ENCODE data around the gene CELF2. TPM values are rescaled to one million over a fixed set of nuclear protein-coding genes. Genes with fewer than 3 reads are reported as not detected.

Gene CELF2
- total RNA-seq, 1 donor from 2014 or later: 193 TPM

DNA sequence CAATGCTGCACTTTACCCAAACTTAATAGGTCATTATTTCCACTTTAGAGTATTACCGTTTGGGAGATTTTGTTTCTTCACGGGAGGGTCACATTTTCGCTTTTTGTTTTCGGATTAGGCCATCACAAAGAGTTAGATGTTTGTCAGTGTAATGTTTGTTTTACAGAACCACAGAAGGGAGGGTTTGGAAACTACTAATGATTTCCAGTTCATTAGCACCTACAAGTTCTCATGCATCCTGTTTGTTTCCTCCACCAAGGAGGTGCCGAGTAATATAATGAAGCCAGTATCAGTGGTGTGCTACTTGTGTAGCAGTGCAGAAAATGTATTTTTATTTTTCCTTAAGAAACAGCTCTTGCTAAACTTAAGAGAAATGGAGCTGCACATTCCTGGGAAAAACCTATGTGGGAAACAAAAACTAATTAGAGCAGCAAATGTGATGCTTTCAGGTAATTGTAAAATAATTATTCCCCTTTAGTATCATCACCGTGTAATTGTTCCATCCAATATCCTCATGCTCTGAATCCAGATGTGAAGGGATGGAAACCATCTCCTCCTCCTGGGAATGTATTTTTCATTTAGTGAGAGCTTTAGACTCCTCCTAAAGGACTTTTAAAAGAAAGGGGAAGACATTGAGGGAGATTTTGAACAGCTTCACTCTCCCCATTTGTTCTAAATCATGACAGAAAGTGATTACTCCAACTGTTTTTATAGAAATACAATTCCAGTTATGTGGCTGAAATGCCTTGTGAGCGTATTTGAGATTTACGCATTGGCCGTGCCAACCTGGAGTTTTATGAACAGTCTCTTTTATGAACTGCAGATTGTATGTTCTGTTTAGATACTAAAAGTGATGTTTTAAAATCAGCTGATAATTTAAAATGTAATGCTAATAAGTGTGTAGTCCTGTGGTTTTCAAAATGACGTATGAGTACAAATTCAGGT is 5.6 kb downstream of the CELF2 start:
- DNase-seq: no peak

DNA sequence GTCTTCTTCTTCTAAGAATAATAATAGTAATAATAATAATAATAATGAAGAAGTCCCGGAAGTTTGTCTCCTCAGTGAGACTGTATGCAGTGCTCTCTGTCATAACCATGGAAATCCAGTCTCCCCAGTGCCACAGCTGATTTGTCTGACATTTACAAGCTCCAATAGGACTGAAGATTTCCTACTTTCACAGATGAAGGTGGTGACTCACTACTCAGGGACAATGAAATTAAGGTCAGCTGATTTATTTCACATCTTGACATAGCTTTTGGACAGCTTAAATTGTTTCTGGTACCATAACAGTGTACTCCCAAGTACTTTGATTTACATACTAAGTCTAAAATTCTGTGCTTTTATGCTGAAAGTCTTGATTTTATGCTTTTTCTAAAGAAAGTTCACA is 6.9 kb downstream of the CELF2 start:
- no peak for DNase-seq

DNA sequence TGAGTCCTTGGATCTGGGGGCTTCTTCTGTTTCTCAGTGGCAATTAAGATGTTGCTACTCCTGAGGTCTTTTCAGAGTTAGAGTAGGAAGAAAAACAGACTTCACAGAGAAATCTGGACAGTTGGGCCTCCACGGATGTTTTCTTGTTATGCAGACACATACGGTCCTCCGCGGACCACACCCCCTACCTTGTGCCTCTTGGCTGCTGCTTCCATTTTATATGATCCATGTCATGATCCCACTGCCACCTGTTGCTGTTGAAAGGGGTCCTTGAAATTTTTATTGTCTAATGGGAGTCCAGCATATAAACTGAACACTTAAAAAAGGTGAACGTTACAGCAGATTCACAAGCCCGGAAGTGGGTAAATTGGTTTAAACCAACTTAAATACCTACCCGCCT is 8.3 kb downstream of the CELF2 start:
- no peak for DNase-seq

DNA sequence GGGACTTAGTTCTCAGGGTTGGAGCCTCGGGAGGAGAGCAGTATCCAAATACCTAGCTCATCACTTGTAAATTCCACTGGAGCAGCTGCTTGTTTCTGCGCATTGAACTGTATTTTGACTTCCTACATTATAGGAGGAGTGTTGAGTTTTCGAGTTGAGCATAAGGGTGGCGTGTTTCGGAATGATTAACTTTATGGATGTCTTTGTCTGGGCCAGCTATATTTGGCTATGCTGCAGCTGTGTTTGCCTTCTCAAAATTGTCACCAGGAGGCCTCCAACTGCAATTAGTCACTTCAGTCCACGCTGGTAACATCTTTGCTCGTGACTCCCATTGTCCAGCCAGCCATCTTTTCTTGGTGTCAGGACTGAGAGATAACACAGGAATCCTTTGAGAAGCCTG is 9.1 kb downstream of the CELF2 start:
- DNase-seq: peak; percentile 48

DNA sequence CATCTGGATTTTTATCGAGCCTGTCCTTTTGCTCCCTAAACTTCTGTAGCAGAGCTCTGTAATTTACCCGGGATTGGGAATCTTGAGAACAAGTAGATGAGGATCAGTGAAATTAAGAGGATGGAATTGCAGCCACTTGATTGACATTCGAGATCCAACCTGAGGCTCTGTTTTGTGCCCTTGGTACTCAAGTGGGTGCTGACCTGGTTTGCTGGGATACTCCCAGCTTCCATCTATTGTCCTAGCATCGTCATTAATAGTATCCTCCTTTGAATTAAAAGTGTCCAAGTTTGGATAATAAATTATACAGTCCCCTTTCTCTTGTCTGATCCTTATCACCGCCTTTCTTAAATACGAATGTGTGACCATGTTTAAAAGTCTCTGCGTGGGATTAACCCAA is 17.1 kb downstream of the CELF2 start:
- DNase-seq: no peak

DNA sequence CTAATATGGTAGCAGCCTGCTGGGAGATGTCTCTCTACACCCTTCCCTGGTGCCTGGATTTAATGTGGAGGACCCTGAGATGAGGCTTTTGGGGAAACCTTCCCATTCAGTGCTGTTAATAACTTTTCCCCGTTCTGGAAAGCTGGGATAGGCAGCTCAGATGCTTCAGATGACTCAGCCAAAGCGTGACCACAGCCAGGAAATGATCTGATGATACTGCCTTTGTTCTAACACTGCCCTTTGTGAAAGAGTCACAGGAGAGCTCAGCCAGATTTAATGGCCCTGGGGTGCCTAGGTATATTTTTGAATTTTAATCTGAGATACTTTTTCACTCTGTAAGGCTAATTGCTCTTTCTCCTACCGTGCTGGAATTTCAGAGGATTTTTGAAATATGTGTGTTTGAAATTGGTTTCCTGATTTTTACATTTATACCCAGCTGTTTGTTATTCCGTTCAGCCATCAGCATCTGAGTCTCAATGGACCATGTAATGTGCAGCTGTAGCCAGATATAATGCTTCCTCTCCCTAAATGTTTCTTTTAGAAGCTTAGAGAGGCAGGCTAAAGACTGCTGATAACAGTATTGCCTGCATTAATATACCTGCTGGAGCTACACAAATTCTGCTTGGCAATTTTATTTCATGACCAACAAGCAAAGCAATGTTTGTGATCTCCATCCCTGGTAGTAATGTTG is 17.8 kb downstream of the CELF2 start:
- DNase-seq: no peak

DNA sequence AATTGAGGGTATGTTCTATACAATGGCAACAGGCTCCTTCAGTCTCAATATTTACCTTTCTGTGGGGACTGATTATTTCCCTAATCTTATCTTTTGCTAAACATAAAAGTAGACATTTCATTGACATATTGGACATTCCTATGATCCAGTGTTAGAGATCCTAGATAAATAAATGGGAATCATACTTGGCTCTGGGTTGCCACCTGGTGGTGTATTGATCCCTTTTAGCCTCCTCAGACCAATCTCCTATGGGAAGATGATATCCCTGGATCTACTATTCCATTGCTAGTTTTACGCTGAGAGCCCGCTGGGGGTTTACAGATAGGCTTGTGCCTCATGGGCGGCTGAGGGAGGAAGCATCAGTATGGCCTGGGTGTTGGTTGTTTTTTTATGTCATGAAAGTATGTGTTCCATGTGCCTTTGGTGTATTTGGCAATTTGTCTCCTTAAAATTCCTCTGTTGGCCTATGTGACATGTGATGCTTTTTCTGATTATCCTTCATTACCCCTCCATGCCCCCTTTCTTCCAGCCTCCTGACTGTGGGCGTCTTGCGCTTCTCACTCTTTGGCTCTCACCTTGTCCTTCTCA is 18.8 kb downstream of the CELF2 start:
- no peak for DNase-seq

DNA sequence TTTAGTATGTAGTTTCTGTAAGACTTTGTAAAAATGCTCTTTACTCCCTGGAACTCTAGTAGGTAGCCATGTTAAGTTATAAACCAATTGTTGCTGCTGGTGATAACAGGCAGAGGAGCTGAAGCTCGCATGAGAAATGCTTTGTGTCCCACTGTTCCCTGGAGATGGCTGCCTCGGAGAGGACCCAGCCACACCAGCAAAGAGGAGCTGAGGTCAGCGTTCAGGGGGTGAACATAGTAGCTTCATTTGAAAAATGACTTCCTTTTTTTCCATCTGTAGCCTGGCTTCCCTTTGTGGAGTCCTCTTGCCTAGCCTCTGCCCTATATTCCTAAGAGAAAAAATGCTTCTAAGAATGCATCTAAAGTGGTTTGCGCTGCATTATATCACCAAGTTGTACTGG is 20.3 kb downstream of the CELF2 start:
- DNase-seq: no peak

DNA sequence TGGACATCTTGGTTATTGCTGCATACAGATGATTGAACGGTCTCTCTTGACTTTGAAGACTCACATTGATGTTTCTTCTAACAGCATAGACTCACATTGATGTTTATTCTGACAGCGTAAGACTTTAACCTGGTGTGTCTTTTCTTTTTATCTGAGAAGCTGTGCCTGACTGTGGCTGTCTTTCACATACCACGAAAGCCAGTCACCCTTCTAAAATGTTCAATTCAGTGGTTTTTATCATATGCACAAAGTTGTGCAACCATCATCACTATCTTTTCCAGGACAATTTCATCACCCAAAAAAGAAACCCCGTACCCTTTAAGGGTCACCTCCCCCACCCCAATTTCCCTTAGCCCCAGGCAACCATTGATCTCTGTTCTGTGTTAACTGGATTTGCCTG is 24.7 kb downstream of the CELF2 start:
- no peak for DNase-seq

DNA sequence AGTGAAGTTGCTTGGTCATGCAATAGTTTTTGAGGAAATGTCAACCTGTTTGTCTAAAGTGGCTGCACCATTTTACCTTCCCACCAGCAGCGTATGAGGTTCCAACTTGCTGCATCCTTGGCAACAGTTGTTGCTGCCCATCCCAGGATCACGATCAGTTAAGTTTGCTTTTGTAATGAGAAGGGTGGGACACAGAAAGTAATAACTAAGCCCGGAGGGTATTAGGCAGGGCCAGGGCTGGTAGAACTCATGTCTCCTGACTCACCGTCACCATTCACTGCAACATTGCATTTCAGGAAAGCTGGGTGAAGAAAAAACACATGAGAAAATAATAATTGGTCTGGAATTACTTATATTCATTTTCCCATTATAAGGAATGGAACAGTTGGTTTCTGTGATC is 25.4 kb downstream of the CELF2 start:
- DNase-seq: no peak

DNA sequence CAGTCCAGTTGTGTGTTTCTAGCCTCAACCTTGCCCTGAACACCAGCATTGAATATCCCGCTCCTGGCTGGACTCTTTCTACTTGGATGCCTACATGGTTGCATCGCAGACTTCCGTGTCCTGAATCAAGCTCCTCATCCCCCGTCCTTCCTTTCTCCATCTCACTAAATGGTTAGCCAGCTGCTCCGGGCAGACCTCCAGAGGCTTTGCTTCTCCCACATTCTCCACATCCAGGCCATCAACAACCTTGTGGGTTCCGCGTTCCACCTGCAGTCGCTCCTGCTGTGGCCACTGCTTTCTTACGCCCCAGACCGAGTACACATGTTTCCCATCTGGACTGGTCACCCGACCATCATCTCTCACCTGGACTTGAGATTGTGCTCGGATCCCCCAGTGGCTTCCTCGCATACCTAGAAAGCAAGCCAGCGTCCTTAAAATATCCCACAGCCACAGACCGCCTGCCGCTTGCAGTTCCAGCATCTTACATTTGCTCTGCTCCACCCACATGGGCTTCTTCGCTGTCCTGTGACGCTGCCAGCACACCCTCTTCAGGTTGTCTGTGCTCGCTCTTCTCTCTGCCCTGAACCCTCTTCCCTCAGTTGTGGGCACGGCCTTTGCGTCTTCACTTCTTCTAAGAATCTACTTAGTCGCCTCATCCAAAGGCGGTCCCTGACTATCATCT is 25.9 kb downstream of the CELF2 start:
- DNase-seq: no peak

DNA sequence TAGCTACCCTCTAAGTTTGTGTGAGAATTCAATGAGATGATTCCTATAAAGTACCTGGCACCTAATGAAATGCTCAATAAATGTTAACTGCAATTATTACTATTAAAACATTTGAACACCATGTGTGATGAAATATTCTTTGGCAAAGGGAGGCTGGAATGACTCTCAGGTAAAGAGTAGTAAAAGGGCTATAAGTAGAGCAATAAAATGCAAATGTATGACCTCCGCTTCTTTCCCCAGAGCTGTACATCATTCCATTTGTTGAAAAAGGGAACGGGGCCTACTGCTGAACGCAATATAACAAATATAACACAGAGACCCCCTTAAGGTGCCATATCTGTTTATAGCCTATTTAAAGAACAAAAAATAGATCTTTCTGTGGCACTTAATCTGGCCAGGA is 27.8 kb downstream of the CELF2 start:
- no peak for DNase-seq

DNA sequence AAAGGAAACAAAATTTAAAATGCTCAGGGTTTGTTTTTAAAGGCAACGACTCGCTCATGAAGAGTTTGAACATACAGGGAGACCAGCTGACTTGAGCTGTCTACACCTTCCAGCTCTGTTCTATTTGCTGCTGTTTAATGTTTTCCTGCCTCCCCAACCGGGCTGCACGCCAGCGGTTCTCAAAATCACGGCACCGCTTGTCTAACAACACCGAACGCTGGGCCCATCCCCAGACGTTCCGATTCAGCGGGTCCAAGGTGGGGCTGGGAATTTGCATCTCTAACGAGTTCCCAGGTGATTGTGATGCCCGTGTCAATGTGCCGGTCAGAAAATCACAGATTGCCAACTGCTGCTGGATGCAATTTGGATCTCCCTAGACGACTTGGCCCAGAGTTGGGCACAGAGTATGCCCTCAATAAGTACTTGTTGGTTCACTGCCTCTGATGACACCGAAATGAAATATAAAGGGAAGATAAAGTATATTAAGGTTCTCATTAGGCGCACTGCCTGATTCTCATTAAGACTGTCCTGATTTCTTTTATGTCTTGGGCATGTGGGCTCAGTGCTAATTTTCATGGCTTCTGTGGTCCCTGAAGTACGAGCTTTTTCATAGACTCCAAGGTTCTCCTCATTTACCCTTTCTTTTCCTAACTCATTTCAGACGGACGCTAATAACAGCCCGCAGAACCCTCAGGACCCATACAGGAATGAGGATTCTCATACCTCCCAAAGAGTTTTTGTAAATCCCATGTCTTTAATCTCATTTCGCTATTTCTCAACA is 28.5 kb downstream of the CELF2 start:
- no peak for DNase-seq

DNA sequence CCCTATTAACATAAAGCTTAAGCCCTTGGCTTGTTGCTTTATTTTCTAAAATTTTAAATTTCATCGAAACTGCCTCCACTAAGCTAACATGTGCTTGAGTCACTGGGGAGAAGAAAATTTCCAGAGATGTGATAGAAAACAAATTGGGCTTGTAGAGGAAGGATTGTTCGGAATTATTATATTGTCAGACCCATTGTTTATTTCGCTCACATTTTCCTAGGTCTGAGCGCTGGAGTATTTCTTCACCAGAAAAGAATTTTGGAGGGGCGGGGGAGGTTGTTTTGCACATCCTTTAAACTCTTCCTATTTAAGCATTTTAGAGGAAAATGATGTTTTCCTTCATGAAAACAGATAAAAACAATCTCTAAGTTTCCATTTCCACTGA is 29.1 kb downstream of the CELF2 start:
- DNase-seq: no peak

DNA sequence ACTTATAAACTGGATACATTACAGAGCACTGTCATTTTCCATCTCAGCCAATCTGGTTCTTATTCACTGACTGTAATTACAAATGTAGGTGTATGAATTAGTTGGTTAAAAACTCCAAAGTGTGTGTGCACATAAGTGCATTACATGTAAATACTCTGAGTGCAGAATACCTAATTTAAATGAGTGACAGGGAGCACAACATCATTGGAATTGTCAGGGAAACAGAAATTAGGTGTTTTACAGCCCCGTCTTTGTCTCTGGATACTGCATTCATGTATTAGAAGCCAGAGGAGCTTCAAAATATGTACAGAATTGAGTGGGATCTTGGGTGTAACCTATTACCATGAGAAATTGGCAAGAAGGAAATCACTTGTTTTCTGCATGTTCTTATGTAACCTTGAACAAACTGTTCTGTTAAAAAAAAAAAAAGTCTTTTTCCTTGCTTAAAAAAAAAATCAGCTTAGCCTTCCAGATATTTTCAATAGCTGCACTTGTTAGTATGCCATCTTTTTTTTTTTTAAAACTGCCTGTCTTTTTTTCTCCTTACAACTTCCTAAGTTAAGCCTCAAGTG is 31.1 kb downstream of the CELF2 start:
- DNase-seq: no peak

DNA sequence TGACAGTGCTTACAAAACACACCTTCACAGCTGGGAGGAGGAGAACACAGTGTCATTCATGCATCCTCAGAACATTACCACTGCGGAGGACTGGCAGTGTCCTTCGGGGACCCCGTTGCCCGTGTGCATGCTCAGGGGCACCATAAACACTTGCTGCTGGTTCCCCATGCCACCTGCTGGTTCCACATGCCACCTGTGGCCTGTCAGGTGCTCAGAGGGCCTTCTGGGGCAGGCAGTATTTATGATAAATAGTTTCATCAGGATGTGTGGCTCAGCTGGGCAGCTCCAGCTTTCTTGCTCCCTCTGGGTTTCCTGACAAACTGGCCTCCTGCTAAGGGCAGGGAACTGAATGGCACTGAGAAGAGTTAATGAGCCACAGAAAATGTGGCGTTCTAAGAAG is 32.1 kb downstream of the CELF2 start:
- no peak for DNase-seq

DNA sequence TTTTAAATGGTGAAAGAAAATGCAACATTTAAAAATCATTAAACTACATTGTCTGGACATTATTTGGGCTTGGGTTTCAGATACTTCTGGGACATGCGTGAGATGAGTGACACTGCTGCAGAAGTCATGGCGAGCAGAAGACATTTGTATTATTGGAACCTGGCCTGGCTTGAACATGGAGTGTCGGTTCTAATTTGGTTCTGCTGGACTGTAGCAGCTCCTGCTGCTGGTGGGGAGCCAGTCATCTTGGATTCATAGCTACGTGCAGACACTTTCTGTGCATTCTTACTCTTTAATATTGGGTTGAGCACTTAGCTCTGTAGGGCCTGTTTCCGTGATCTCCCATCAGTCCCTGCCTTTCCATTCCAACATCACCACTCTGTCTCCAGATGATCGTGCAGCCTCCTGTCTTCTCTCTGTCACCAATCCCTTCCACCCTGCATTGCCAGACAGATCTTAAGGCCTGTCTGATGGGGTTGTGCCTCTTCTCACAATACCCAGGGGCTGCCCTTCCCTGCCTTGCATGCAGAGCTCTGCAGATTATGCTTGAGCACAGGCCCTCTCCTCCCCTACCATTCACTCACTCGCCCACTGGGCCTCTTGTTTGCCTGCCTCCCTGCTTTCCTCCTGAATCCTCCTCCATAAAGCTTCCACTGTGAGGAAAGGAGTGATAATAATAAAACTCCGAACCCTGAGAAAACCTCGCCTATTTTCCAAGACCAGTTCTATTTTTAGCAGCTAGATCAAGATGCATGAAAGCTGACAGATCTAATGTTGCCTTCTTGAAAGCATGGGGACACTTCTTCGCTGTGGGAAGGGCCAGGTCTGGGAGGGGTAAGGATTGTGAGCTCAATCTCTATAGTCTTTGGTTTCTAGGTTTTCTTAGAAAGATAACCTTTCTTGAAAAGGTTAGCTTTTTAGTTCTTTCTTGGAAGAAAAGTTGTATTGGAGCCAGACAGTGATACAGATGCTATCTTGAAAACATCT is 32.9 kb downstream of the CELF2 start:
- no peak for DNase-seq

DNA sequence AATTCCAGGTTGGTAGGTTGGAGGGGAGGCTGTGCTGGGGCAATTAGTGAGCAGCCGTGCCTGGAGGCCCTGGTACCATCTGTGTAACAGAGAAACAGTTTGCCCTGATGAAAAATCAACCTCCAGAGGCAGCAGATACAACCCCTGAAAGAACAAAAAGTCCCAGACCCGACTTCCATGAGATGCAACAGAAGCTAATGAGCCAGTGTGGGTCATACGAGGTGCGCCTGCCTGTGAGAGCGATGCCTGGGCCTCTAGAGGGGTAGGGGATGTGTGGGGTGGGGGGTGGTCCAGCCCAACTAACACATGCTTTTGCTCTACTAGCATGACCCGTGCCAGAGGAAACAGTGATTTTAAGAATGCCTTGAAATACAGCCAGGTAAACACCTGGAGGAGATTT is 39.3 kb downstream of the CELF2 start:
- DNase-seq: no peak

DNA sequence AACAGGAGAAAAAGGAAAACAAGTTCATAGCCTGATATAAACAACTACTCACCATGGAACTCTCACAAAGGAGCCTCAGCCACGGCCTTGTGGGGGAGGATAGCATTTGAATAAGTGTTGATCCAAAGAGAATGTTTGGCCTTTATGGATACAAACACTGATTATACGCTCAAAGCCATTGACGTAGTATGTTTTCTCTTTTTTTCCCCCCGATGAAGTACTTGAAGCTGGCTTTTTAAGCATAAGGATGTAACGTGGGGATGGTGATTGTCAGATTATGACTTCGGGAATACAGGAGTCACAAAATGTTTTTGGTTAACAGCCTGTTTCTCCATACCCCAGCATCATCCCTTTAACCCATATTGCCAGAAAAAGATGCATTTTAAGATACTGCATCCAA is 39.8 kb downstream of the CELF2 start:
- no peak for DNase-seq

DNA sequence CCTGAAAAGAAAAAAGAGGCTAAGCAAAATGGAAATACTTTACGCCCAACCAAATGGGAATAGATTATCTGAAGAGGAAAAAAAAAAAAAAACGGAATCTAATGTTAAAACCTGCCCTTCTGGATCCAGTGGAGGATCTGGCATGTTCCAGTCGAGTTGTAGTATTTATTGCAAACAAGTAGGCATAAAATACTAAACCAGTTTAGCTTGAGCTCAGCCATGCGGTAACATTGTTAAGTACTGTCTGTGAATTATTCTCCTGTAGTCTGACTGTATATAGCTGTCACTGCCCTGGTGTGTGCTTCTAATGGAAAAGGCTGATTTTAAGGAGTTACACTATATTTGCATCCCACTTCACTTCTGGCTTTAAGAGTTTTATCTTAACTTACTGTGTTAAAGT is 40.3 kb downstream of the CELF2 start:
- DNase-seq: no peak

All from occipital lobe (tissue), 2 donors.